ENCODE measurements around the gene MTHFD1L.

The MTHFD1L gene

DNA sequence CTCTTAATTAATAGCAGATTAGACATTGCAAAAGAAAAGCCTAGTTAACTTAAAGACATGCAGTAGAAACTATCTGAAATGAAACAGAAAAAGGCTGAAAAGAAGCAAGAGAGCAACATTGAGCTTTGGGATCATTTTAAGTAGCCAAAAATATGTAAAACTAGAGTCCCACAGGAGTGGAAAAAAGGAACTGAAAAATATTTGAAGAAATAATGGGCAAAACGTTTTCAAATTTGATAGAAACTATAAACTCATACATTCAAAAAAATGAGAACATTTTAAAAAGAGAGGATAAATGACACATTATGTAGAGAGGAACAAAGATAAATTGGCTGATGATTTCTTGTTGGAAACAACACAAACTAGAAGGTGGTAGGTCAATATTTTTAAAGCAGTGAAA, 208.2 kb downstream of the MTHFD1L start:
- DNase-seq (ENCODE audit: low read depth in 2 of 2) = no peak
- TF ChIP-seq, protein P1, sequence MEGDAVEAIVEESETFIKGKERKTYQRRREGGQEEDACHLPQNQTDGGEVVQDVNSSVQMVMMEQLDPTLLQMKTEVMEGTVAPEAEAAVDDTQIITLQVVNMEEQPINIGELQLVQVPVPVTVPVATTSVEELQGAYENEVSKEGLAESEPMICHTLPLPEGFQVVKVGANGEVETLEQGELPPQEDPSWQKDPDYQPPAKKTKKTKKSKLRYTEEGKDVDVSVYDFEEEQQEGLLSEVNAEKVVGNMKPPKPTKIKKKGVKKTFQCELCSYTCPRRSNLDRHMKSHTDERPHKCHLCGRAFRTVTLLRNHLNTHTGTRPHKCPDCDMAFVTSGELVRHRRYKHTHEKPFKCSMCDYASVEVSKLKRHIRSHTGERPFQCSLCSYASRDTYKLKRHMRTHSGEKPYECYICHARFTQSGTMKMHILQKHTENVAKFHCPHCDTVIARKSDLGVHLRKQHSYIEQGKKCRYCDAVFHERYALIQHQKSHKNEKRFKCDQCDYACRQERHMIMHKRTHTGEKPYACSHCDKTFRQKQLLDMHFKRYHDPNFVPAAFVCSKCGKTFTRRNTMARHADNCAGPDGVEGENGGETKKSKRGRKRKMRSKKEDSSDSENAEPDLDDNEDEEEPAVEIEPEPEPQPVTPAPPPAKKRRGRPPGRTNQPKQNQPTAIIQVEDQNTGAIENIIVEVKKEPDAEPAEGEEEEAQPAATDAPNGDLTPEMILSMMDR (IDR thresholded peaks at IDR 0.05; ENCODE audit: low read depth, low read length) = no peak
- no peak overlapping the region for H3K4me3 ChIP-seq (replicated peaks in 1 of 2; ENCODE audit: low read depth in 2 of 2, low read length in 2 of 2)

DNA sequence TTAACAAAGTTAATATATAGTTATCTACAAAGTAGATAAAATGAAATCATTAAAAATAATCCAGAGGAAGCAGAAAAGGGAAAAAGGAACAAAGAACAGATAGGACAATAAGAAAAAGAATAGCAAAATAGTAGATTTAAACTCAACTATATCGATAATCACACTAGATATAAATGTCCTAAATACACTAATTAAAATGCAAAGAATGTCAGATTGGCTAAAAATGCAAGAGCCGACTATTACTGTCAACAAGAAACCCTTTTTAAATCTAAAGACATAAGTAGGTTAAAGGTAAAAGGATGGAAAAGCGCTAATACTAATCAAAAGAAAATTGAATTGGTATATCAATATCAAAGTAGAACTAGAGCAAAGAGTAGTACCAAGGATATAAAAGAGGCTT, 209.5 kb downstream of the MTHFD1L start:
- TF ChIP-seq, protein P1 (IDR thresholded peaks at IDR 0.05; ENCODE audit: low read depth, low read length) = no peak
- DNase-seq (ENCODE audit: low read depth in 2 of 2) = no peak
- H3K4me3 ChIP-seq (replicated peaks in 1 of 2; ENCODE audit: low read depth in 2 of 2, low read length in 2 of 2) = no peak overlapping the region

DNA sequence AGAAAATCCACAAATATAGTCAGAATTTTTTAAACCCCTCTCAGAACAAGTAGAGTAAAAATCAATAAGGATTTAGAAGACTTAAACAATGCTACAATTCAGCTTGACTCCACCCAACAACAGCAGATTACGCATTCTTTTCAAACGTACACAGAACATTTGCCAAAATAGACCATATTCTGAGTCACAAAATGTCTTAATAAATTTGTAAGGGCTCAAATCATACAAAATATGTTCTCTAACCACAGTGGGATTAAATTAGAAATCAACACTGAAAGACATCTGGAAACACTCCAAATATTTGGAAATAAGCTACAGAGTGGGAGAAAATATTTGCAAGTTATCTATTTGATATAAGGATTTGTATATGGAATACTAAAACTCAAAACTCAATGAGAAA, 210.0 kb downstream of the MTHFD1L start:
- DNase-seq (ENCODE audit: low read depth in 2 of 2) = peak; percentile 86 to 92
- no peak overlapping the region for H3K4me3 ChIP-seq (replicated peaks in 1 of 2; ENCODE audit: low read depth in 2 of 2, low read length in 2 of 2)
- TF ChIP-seq, protein P1 (IDR thresholded peaks at IDR 0.05; ENCODE audit: low read depth, low read length) = no peak

DNA sequence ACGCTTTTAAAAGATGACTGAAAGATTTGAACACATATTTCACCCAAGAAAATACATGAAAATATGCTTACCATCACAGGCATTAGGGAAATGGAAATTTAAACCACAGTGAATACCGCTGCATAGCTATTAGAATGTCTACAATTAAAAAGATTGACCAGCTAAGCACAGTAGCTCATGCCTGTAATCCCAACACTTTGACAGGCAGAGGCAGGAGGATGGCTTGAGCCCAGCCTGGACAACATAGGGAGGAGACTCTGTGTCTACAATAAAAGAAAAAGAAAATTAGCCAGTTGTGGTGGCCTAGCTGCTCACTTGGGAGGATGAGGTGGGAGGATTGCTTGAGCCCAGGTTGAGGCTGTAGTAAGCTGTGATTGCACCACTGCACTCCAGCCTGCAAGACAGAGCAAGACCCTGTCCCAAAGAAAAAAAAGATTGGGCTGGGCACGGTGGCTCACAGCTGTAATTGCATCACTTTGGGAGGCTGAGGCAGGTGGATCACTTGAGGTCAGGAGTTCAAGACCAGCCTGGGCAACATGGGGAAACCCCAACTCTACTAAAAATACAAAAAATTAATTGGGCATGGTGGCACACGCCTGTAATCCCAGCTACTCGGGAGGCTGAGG, 210.5 kb downstream of the MTHFD1L start:
- DNase-seq (ENCODE audit: low read depth in 2 of 2) = no peak
- TF ChIP-seq, protein P1 (IDR thresholded peaks at IDR 0.05; ENCODE audit: low read depth, low read length) = no peak

DNA sequence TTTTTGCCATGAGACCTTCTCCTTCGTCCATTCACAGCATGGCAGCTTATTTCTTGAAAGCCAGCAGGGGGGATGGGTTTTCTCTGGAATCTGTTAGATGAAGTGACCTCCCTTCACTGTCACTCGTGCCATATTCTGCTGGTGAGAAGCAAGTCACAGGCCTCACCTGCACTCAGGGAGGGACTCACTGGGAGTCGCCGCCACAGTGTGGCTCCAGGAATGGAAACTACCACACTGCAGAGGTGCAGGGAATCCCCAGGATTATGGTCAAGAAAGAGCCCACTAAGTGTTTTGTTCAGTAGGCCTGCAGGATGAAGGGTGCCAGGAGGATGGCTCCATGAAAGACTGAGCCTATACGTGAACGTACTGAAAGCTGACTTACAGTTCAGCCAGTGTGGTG, 213.2 kb downstream of the MTHFD1L start:
- TF ChIP-seq, protein P1 (IDR thresholded peaks at IDR 0.05; ENCODE audit: low read depth, low read length) = no peak
- no peak overlapping the region for H3K4me3 ChIP-seq (replicated peaks in 1 of 2; ENCODE audit: low read depth in 2 of 2, low read length in 2 of 2)
- no peak for DNase-seq (ENCODE audit: low read depth in 2 of 2)

More for the DNA sequence above, 210.5 kb downstream of the MTHFD1L start:
- no peak overlapping the region for H3K4me3 ChIP-seq (replicated peaks in 1 of 2; ENCODE audit: low read depth in 2 of 2, low read length in 2 of 2)

DNA sequence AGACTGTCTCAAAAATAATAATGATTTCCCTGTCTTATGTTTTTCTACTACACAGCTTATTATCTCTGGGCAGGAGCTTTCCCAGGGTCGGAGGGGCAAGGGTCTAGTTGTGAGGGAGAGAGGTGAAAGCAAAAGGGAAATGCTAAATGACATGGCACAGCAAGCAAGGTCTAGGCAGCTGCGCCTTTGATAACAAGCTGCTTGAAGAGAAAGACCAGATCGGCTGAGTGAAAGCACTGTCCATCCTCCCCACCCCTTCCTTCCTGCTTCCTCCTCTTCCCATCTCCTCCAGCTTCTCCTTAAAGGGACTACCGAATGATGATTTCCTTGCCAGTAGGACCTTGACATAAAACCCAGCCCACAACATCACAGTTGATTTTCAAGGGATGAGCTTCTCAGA, 216.2 kb downstream of the MTHFD1L start:
- no peak for DNase-seq (ENCODE audit: low read depth in 2 of 2)
- TF ChIP-seq, protein P1 (IDR thresholded peaks at IDR 0.05; ENCODE audit: low read depth, low read length) = no peak
- no peak overlapping the region for H3K4me3 ChIP-seq (replicated peaks in 1 of 2; ENCODE audit: low read depth in 2 of 2, low read length in 2 of 2)

DNA sequence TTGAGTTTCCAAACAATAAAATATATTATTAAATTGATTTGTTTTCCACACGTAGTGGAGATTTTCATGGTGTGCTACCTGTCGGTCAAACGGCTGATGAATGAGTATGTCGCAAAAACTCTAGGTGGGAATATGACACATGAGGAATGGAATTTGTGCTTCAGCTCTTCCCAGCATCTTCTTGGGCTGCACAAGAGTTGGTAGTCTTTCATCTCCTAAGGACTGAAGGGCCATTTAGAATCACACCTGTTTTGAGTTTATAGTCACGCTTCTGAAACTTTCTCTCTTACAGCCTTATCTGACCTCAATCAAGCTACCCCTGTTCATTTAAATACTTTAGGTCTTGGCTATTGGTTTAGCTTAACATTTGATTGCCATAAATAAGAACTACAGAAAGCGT, 216.6 kb downstream of the MTHFD1L start:
- TF ChIP-seq, protein P1 (IDR thresholded peaks at IDR 0.05; ENCODE audit: low read depth, low read length) = no peak
- no peak for DNase-seq (ENCODE audit: low read depth in 2 of 2)
- H3K4me3 ChIP-seq (replicated peaks in 1 of 2; ENCODE audit: low read depth in 2 of 2, low read length in 2 of 2) = no peak overlapping the region
